Activated CD4-positive, alpha-beta T cell treated with anti-CD3 and anti-CD28 coated beads for 36 hours (primary cell): ENCODE results near the gene ODC1. TPM values are rescaled to one million over a fixed set of nuclear protein-coding genes. Genes with fewer than 3 reads are reported as not detected.
"Not testable (repeated sequence)": the region's sequence is repeated elsewhere in the genome, so short reads cannot be mapped to it uniquely, and the experiment has no call there.

Source experiments
- ATAC-seq: fragments of 200-7000 bp; cut with Tn5 transposase; one replicate; pipeline ENCODE4 v1.10.0; 2021; ENCODE audit warnings: mild to moderate bottlenecking, moderate library complexity
- CTCF ChIA-PET: fragments of 350-600 bp; sonication (Branson Sonifier 250); formaldehyde crosslinking; loops from one replicate; lab custom pipeline; 2021; ENCODE audit warnings: antibody characterized with exemption; lab: Charles Lee
- POLR2A ChIA-PET: fragments of 350-600 bp; sonication (Branson Sonifier 250); formaldehyde crosslinking; loops from one replicate; lab custom pipeline; 2021; ENCODE audit warnings: antibody characterized with exemption, inconsistent platforms; lab: Charles Lee
- DNase-seq: peaks from one replicate; pipeline ENCODE4 v3.0.0-alpha.2; 2020
- H3K27ac Mint-ChIP-seq: one replicate; pipeline ENCODE4 v1.8.0; 2021; ENCODE audit warnings: mixed read lengths
- H3K27me3 Mint-ChIP-seq: one replicate; pipeline ENCODE4 v1.8.0; 2021; ENCODE audit warnings: mixed read lengths
- H3K36me3 Mint-ChIP-seq: one replicate; pipeline ENCODE4 v1.8.0; 2021; ENCODE audit warnings: low read depth, mixed read lengths
- H3K4me1 Mint-ChIP-seq: one replicate; pipeline ENCODE4 v1.8.0; 2021; ENCODE audit warnings: mixed read lengths
- H3K4me3 Mint-ChIP-seq: one replicate; pipeline ENCODE4 v1.8.0; 2021; ENCODE audit warnings: mild to moderate bottlenecking, moderate library complexity, mixed read lengths
- H3K9me3 Mint-ChIP-seq: one replicate; pipeline ENCODE4 v1.8.0; 2021; ENCODE audit warnings: low read depth, mixed read lengths
- intact Hi-C, 2 experiments: fragments of 100-400 bp; cut with DNase I in 1 of 2; cut with micrococcal nuclease in 1 of 2; formaldehyde crosslinking; loops; one replicate each; pipeline versions ENCODE4 v1.14.2 to v1.15.1; 2022 to 2024; cut with DNase I, micrococcal nuclease
- total RNA-seq, 2 experiments: library from RNA; stranded (reverse); gene quantifications; one replicate each; pipeline ENCODE4 v1.2.3, GENCODE V29; 2021

ODC1 gene
- total RNA-seq, 2 experiments from 2014 or later: 158 to 170 TPM

DNA sequence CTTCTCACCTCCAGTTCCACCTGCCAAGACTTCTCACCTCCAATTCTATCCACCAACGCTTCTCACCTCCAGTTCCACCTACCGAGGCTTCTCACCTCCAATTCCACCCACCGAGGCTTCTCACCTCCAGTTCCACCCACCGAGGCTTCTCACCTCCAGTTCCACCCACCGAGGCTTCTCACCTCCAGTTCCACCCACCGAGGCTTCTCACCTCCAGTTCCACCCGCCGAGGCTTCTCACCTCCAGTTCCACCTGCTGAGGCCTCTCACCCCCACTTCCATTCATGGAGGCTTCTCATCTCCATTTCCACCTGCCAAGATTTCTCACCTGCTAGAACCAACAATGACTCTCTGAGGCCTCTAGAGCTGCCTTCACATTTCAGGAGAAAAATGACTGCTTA is 40.0 kb upstream of the ODC1 start:
- H3K36me3 Mint-ChIP-seq, DNase-seq, ATAC-seq, H3K27ac Mint-ChIP-seq, H3K4me3 Mint-ChIP-seq, H3K27me3 Mint-ChIP-seq, intact Hi-C loops, H3K9me3 Mint-ChIP-seq, CTCF ChIA-PET, POLR2A ChIA-PET: not testable (repeated sequence)
- peaks cover 14% of the 10 kb centered on the region for H3K4me1 Mint-ChIP-seq

DNA sequence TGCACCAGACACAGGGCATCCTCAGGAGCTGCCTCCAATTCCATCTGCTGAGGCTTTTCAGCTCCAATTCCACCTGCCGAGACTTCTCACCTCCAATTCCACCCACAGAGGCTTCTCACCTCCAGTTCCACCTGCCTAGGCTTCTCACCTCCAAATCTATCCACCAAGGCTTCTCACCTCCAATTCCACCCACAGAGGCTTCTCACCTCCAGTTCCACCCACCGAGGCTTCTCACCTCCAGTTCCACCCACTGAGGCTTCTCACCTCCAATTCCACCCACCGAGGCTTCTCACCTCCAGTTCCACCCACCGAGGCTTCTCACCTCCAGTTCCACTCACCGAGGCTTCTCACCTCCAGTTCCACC is 39.6 kb upstream of the ODC1 start:
- CTCF ChIA-PET: not testable (repeated sequence)

GRCh38 chr2:10487081-10487740 is 39.1 kb upstream of the ODC1 start:
- Mint-ChIP-seq H3K4me1 (peaks cover 11% of the 10 kb centered on the region), H3K9me3 (no peaks in the 10 kb centered on the region), H3K27ac (no peak overlapping the region), H3K4me3 (no peak overlapping the region), H3K36me3 (no peaks in the 10 kb centered on the region), H3K27me3 (no peaks in the 10 kb centered on the region)
- CTCF ChIA-PET: interaction anchor here (0.7 kb wide), 1 partner anchor 52 kb away, joined by 3 read pairs; no protein-coding TSS in a partner anchor
- POLR2A ChIA-PET: no interaction called here
- intact Hi-C loops: no loop called here
- no peak for ATAC-seq
- DNase-seq: no peak

More for the DNA sequence above, 39.6 kb upstream of the ODC1 start:
- H3K4me1 Mint-ChIP-seq: peaks cover 11% of the 10 kb centered on the region
- H3K36me3 Mint-ChIP-seq, ATAC-seq, H3K9me3 Mint-ChIP-seq, POLR2A ChIA-PET, H3K27me3 Mint-ChIP-seq, intact Hi-C loops, DNase-seq, H3K4me3 Mint-ChIP-seq, H3K27ac Mint-ChIP-seq: not testable (repeated sequence)

DNA sequence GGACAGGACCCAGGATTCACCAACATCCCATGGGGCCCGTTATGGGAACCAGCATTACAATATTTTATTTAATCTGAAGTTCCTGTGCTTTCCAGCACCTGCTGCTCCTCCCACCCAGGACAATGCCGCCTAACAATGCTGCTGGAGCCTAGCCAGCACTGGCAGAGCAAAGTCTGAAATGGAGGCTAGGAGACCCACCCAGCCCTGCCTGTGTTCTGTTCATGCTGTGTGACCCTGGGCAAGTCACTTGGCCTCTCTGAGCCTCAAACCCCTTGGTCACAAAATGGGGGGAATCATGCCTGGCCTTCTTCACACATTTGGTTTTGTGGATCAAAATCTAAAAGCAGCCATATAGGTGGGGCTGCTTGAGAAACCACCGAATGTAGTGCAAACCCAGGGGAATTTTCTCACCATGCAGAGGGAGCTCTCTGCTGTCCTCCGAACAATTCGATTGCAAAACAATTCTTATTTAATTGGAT is 38.5 kb upstream of the ODC1 start:
- no peak overlapping the region for H3K4me3 Mint-ChIP-seq
- ChIA-PET POLR2A (no interaction called here), CTCF (interaction anchor here (0.7 kb wide), 1 partner anchor 51 kb away, joined by 3 read pairs; no protein-coding TSS in a partner anchor)
- no peaks in the 10 kb centered on the region for H3K36me3 Mint-ChIP-seq
- H3K27me3 Mint-ChIP-seq: no peaks in the 10 kb centered on the region
- DNase-seq (no peak), ATAC-seq (no peak)
- peaks cover 11% of the 10 kb centered on the region for H3K4me1 Mint-ChIP-seq
- no peak overlapping the region for H3K27ac Mint-ChIP-seq
- intact Hi-C loops: no loop called here
- H3K9me3 Mint-ChIP-seq: no peaks in the 10 kb centered on the region

GRCh38 chr2:10486091-10486490 is 38.0 kb upstream of the ODC1 start:
- Mint-ChIP-seq H3K27me3 (no peaks in the 10 kb centered on the region), H3K27ac (no peak overlapping the region), H3K36me3 (no peaks in the 10 kb centered on the region), H3K9me3 (no peaks in the 10 kb centered on the region), H3K4me1 (peaks cover 11% of the 10 kb centered on the region), H3K4me3 (no peak overlapping the region)
- no peak for ATAC-seq
- no peak for DNase-seq
- intact Hi-C loops: no loop called here
- ChIA-PET POLR2A (no interaction called here), CTCF (no interaction called here)

DNA sequence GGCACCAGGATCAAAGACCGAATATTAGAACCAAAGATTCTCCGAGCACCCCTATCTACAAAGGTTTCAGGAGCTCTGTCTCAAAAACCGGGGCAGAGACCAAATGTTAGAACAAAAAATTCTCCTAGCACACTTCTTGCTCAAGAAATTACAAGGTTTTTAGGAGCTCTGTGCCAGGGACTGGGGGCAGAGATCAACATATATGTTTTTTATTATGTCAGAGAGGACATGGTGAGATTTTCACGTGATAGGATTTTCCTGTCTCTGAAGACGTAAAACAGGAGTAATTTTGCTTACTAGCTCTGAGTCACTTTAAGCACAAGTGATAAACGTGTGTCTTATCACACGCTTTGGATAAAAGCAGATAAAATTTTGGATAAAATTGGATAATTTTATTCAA is 34.8 kb upstream of the ODC1 start:
- H3K4me3 Mint-ChIP-seq: no peak overlapping the region
- H3K9me3 Mint-ChIP-seq: no peaks in the 10 kb centered on the region

GRCh38 chr2:10482460-10482859 is 34.3 kb upstream of the ODC1 start:
- ATAC-seq: no peak
- no peak for DNase-seq
- intact Hi-C loops: no loop called here
- Mint-ChIP-seq H3K4me3 (no peak overlapping the region), H3K27ac (no peak overlapping the region), H3K27me3 (no peaks in the 10 kb centered on the region), H3K9me3 (no peaks in the 10 kb centered on the region), H3K36me3 (no peaks in the 10 kb centered on the region), H3K4me1 (peaks cover 14% of the 10 kb centered on the region)
- POLR2A ChIA-PET: interaction anchor here (0.6 kb wide), 1 partner anchor 28 kb away, joined by 5 read pairs; no protein-coding TSS in a partner anchor
- CTCF ChIA-PET: interaction anchor here (0.6 to 0.7 kb wide), 2 partner anchors 107 to 120 kb away, joined by 3 read pairs; no protein-coding TSS in a partner anchor

More for the DNA sequence above, 34.8 kb upstream of the ODC1 start:
- POLR2A ChIA-PET: interaction anchor here (0.6 kb wide), 1 partner anchor 28 kb away, joined by 5 read pairs; no protein-coding TSS in a partner anchor
- Mint-ChIP-seq H3K27me3 (no peaks in the 10 kb centered on the region), H3K36me3 (no peaks in the 10 kb centered on the region), H3K27ac (no peak overlapping the region), H3K4me1 (peaks cover 10% of the 10 kb centered on the region)
- ATAC-seq (no peak), DNase-seq (no peak)
- intact Hi-C loops: no loop called here
- CTCF ChIA-PET: interaction anchor here (0.6 to 0.7 kb wide), 2 partner anchors 107 to 119 kb away, joined by 3 read pairs; no protein-coding TSS in a partner anchor

- ChIA-PET CTCF (no interaction called here), POLR2A (no interaction called here)
- no peak for ATAC-seq
Observed at GRCh38 chr2:10481666-10482157, 33.6 kb upstream of the ODC1 start.

DNA sequence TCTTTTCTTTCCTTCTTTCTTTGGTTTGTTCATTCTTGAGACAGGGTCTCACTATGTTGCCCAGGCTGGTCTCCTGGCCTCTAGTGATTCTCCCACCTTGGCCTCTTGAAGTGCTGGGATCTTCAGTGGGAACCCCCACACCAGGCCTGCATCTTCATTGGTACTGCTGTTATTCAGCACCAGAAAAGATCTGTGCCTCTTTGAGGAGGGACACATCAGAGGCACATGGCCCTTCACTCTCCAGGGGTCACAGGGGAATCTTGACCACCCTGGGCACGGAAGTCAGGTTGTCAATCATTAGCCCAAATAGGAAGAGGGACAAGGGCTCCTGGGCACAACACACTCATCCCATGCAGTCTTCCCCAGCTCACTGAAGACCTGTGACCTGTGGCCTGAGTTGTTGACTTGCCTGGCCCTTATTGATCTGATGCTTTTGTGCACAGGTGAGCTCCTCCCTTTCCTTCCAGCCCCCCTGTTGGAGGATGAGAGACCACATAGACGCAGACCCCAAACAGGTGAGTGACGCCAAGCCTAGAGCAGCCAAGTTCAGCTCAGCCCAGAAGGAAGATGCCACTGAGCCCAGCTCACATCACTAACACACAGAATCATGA is 33.0 kb upstream of the ODC1 start:
- H3K4me1 Mint-ChIP-seq: peaks cover 19% of the 10 kb centered on the region
- no peaks in the 10 kb centered on the region for H3K36me3 Mint-ChIP-seq
- POLR2A ChIA-PET: no interaction called here
- DNase-seq (no peak), ATAC-seq (no peak)
- H3K27me3 Mint-ChIP-seq: no peaks in the 10 kb centered on the region
- H3K4me3 Mint-ChIP-seq: no peak overlapping the region
- H3K27ac Mint-ChIP-seq: no peak overlapping the region
- CTCF ChIA-PET: no interaction called here
- H3K9me3 Mint-ChIP-seq: no peaks in the 10 kb centered on the region
- intact Hi-C loops: no loop called here

More at GRCh38 chr2:10481666-10482157, 33.6 kb upstream of the ODC1 start:
- no peak for DNase-seq
- no peak overlapping the region for H3K4me3 Mint-ChIP-seq
- no peaks in the 10 kb centered on the region for H3K27me3 Mint-ChIP-seq
- no peaks in the 10 kb centered on the region for H3K36me3 Mint-ChIP-seq
- H3K27ac Mint-ChIP-seq: no peak overlapping the region
- H3K4me1 Mint-ChIP-seq: peaks cover 20% of the 10 kb centered on the region
- H3K9me3 Mint-ChIP-seq: no peaks in the 10 kb centered on the region
- intact Hi-C loops: no loop called here

GRCh38 chr2:10480359-10480949 is 32.3 kb upstream of the ODC1 start:
- Mint-ChIP-seq H3K4me1 (peaks cover 19% of the 10 kb centered on the region), H3K9me3 (no peaks in the 10 kb centered on the region), H3K4me3 (no peak overlapping the region), H3K27ac (no peak overlapping the region), H3K27me3 (no peaks in the 10 kb centered on the region), H3K36me3 (no peaks in the 10 kb centered on the region)
- POLR2A ChIA-PET: no interaction called here
- CTCF ChIA-PET: no interaction called here
- DNase-seq: no peak
- intact Hi-C loops: no loop called here
- ATAC-seq: no peak

- H3K36me3 Mint-ChIP-seq: no peaks in the 10 kb centered on the region
- no peak overlapping the region for H3K4me3 Mint-ChIP-seq
- intact Hi-C loops: no loop called here
- no peaks in the 10 kb centered on the region for H3K27me3 Mint-ChIP-seq
- no peak for DNase-seq
- peaks cover 19% of the 10 kb centered on the region for H3K4me1 Mint-ChIP-seq
- H3K9me3 Mint-ChIP-seq: no peaks in the 10 kb centered on the region
- no peak overlapping the region for H3K27ac Mint-ChIP-seq
- no peak for ATAC-seq
- POLR2A ChIA-PET: no interaction called here
- CTCF ChIA-PET: no interaction called here
Observed at GRCh38 chr2:10478916-10479315, 30.8 kb upstream of the ODC1 start.
